NCI-H1694 (cell line): ENCODE results near the gene SPEG.

Source experiments
- DNase-seq: peaks from one replicate; lab custom pipeline; 2025; lab: John Stamatoyannopoulos, UW

The SPEG gene

GRCh38 chr2:219478916-219479315, 44.3 kb downstream of the SPEG start:
- DNase-seq = no peak

GRCh38 chr2:219480004-219480403, 45.4 kb downstream of the SPEG start:
- no peak for DNase-seq

GRCh38 chr2:219482674-219483405, 48.2 kb downstream of the SPEG start:
- DNase-seq = no peak

GRCh38 chr2:219483451-219484342, 49.1 kb downstream of the SPEG start:
- DNase-seq = no peak

GRCh38 chr2:219484343-219485200, 49.9 kb downstream of the SPEG start:
- no peak for DNase-seq

- no peak for DNase-seq
These were observed 50.5 kb downstream of the SPEG start for GRCh38 chr2:219485201-219485580.

- no peak for DNase-seq
These were observed 51.8 kb downstream of the SPEG start for GRCh38 chr2:219486380-219486959.

- no peak for DNase-seq
These were observed 53.7 kb downstream of the SPEG start for GRCh38 chr2:219488149-219488843.

- no peak for DNase-seq
These were observed 54.2 kb downstream of the SPEG start for GRCh38 chr2:219488844-219489194.

- no peak for DNase-seq
These were observed 54.7 kb downstream of the SPEG start for GRCh38 chr2:219489315-219489714.

- DNase-seq = no peak
These were observed 55.5 kb downstream of the SPEG start for GRCh38 chr2:219490186-219490585.

- DNase-seq = no peak
These were observed 56.0 kb downstream of the SPEG start for GRCh38 chr2:219490600-219491130.

GRCh38 chr2:219491278-219491963, 56.8 kb downstream of the SPEG start:
- DNase-seq = no peak

GRCh38 chr2:219492575-219492974, 57.9 kb downstream of the SPEG start:
- DNase-seq = no peak

- no peak for DNase-seq
These were observed 58.4 kb downstream of the SPEG start for GRCh38 chr2:219493086-219493485.

GRCh38 chr2:219494952-219495530, 60.4 kb downstream of the SPEG start:
- no peak for DNase-seq

GRCh38 chr2:219495531-219496122, 61.0 kb downstream of the SPEG start:
- peak; percentile 91 for DNase-seq

- no peak for DNase-seq
These were observed 61.7 kb downstream of the SPEG start for GRCh38 chr2:219496247-219496824.

- DNase-seq = no peak
These were observed 62.3 kb downstream of the SPEG start for GRCh38 chr2:219496825-219497494.
